Neural progenitor cell (in vitro differentiated cells): Measurements from ENCODE around the gene CNP. TPM values are rescaled to one million over a fixed set of nuclear protein-coding genes. Genes with fewer than 3 reads are reported as not detected.
A peak's percentile ranks its signal among the peaks of the same experiment; 100 is the strongest.

ENCODE experiments used
- DNase-seq: peaks from one replicate; pipeline ENCODE4 v3.0.0-alpha.2; 2016; ENCODE audit warnings: low spot score
- H2AFZ ChIP-seq: fragments of 200-600 bp; sonication (generic); replicated peaks from 2 replicates; pipeline ENCODE4 v1.6.1; 2016; ENCODE audit warnings: antibody characterized with exemption
- H3F3A ChIP-seq: fragments of 200-600 bp; sonication (generic); 2 replicates; pipeline ENCODE4 v1.6.1; 2016; ENCODE audit warnings: antibody characterized with exemption, low read depth
- H3K27ac ChIP-seq: fragments of 200-600 bp; sonication (generic); 2 replicates; pipeline ENCODE4 v1.5.1; 2016; ENCODE audit warnings: mild to moderate bottlenecking
- H3K27me3 ChIP-seq: fragments of 200-600 bp; sonication (generic); 2 replicates; pipeline ENCODE4 v1.6.1; 2016; ENCODE audit warnings: mild to moderate bottlenecking, moderate library complexity
- H3K36me3 ChIP-seq: fragments of 200-600 bp; sonication (generic); 2 replicates; pipeline ENCODE4 v1.5.1; 2016
- H3K4me1 ChIP-seq: fragments of 200-600 bp; sonication (generic); 2 replicates; pipeline ENCODE4 v1.6.1; 2016; ENCODE audit warnings: mixed run types
- H3K4me2 ChIP-seq: fragments of 200-600 bp; sonication (generic); 2 replicates; pipeline ENCODE4 v1.6.1; 2016
- H3K4me3 ChIP-seq: fragments of 200-600 bp; sonication (generic); 2 replicates; pipeline ENCODE4 v1.5.1; 2016
- H3K79me2 ChIP-seq: fragments of 200-600 bp; sonication (generic); 2 replicates; pipeline ENCODE4 v1.6.1; 2016; ENCODE audit warnings: low read depth
- H3K9ac ChIP-seq: fragments of 200-600 bp; sonication (generic); 2 replicates; pipeline ENCODE4 v1.6.1; 2016
- H3K9me3 ChIP-seq: fragments of 200-600 bp; sonication (generic); 2 replicates; pipeline ENCODE4 v1.5.1; 2016; ENCODE audit warnings: low read depth
- H4K20me1 ChIP-seq: fragments of 200-600 bp; sonication (generic); 2 replicates; pipeline ENCODE4 v1.6.1; 2016; ENCODE audit warnings: low read depth
- H3K27ac Mint-ChIP-seq: 3 replicates; pipeline ENCODE4 v1.8.0; 2021; ENCODE audit warnings: mixed read lengths
- H3K27me3 Mint-ChIP-seq: 2 replicates; pipeline ENCODE4 v1.8.0; 2022; ENCODE audit warnings: low read depth, mild to moderate bottlenecking, inconsistent platforms, moderate library complexity, mixed read lengths; ENCODE audit not compliant: insufficient read depth
- H3K36me3 Mint-ChIP-seq: 3 replicates; pipeline ENCODE4 v1.8.0; 2021; ENCODE audit warnings: mixed read lengths
- H3K4me1 Mint-ChIP-seq: 3 replicates; pipeline ENCODE4 v1.8.0; 2021; ENCODE audit warnings: mixed read lengths
- H3K4me3 Mint-ChIP-seq: 3 replicates; pipeline ENCODE4 v1.8.0; 2021; ENCODE audit warnings: mild to moderate bottlenecking, moderate library complexity, mixed read lengths
- H3K9me3 Mint-ChIP-seq: 3 replicates; pipeline ENCODE4 v1.8.0; 2020; ENCODE audit warnings: mixed read lengths
- CTCF ChIP-seq: fragments of 200-600 bp; sonication (generic); IDR thresholded peaks from 2 replicates; pipeline ENCODE4 v1.5.1; 2017; ENCODE audit warnings: antibody characterized with exemption, mild to moderate bottlenecking
- EZH2 ChIP-seq: fragments of 200-600 bp; sonication (generic); IDR thresholded peaks from 2 replicates; pipeline ENCODE4 v1.6.1; 2017; ENCODE audit warnings: antibody characterized with exemption, mild to moderate bottlenecking, moderate library complexity
- EZH2phosphoT487 ChIP-seq: fragments of 200-600 bp; sonication (generic); IDR thresholded peaks from 2 replicates; pipeline ENCODE4 v1.6.1; 2017; ENCODE audit warnings: antibody characterized with exemption
- total RNA-seq: library from RNA; depleted of rRNA; stranded (reverse); fragments of >200 nt; gene quantifications from 2 replicates; pipeline ENCODE4 v1.2.3, GENCODE V29; 2015; ENCODE audit warnings: low replicate concordance

CNP gene
- total RNA-seq, 1 donor from 2014 or later = 38.6 TPM

GRCh38 chr17:41920580-41920955 lies 46.0 kb upstream of the CNP start:
- Histone ChIP-seq H3K27ac (no peak overlapping the region), H3K9ac (no peak overlapping the region), H3K27me3 (no peaks in the 10 kb centered on the region), H3K4me1 (peaks cover 30% of the 10 kb centered on the region), H3K36me3 (no peaks in the 10 kb centered on the region), H4K20me1 (peaks cover 27% of the 10 kb centered on the region), H3K4me3 (no peak overlapping the region), H2AFZ (no peak overlapping the region), H3K9me3 (no peaks in the 10 kb centered on the region), H3K4me2 (peak overlapping the region; percentile 76), H3K79me2 (peaks cover 32% of the 10 kb centered on the region), H3F3A (peaks cover 22% of the 10 kb centered on the region)
- H3K4me3 Mint-ChIP-seq = no peak overlapping the region
- DNase-seq = no peak
- no peak overlapping the region for H3K27ac Mint-ChIP-seq
- H3K27me3 Mint-ChIP-seq = no peaks in the 10 kb centered on the region
- H3K4me1 Mint-ChIP-seq = peaks cover 35% of the 10 kb centered on the region
- no peak for TF ChIP-seq EZH2phosphoT487
- TF ChIP-seq EZH2 = no peak
- no peak for TF ChIP-seq CTCF
- no peaks in the 10 kb centered on the region for H3K36me3 Mint-ChIP-seq
- H3K9me3 Mint-ChIP-seq = no peaks in the 10 kb centered on the region

DNA sequence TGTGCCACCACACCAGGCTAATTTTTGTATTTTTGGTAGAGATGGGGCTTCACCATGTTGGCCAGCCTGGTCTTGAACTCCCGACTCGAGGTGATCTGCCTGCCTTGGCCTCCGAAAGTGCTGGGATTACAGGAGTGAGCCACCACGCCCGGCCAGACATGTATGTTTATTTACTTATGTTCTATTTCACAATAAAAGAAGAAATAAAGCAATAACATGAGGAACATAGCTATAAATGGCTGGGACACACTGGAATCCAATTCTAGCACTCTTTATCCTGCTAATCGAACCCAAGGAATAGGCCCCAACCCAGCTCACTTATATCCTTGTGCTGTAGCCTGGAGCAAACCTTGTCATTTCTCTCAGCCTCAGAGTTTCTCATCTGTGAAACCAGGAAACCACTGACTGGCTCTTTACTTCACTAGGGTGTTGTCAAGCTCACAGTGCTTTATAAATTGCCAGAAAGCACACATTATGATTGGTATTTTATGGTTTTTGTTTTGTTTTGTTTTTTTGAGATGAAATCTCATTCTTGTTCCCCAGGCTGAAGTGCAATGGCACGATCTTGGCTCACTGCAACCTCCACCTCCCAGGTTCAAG lies 40.5 kb upstream of the CNP start:
- peaks cover 4% of the 10 kb centered on the region for H3K27me3 Mint-ChIP-seq
- TF ChIP-seq CTCF = no peak
- TF ChIP-seq EZH2 = no peak
- H3K9me3 Mint-ChIP-seq = no peaks in the 10 kb centered on the region
- H3K4me2 ChIP-seq = no peak overlapping the region
- no peak overlapping the region for H3K27ac ChIP-seq
- no peaks in the 10 kb centered on the region for H3K9me3 ChIP-seq
- H3K79me2 ChIP-seq = peaks cover 12% of the 10 kb centered on the region
- H4K20me1 ChIP-seq = no peaks in the 10 kb centered on the region
- H3K4me1 Mint-ChIP-seq = peaks cover 26% of the 10 kb centered on the region
- DNase-seq = no peak
- H3K4me1 ChIP-seq = peaks cover 6% of the 10 kb centered on the region
- H3K9ac ChIP-seq = no peak overlapping the region
- peaks cover 8% of the 10 kb centered on the region for H3F3A ChIP-seq
- no peak overlapping the region for H3K4me3 Mint-ChIP-seq
- no peaks in the 10 kb centered on the region for H3K36me3 Mint-ChIP-seq
- H3K36me3 ChIP-seq = no peaks in the 10 kb centered on the region
- no peaks in the 10 kb centered on the region for H3K27me3 ChIP-seq
- no peak overlapping the region for H2AFZ ChIP-seq
- H3K4me3 ChIP-seq = no peak overlapping the region
- peak overlapping the region; percentile 66 for H3K27ac Mint-ChIP-seq

DNA sequence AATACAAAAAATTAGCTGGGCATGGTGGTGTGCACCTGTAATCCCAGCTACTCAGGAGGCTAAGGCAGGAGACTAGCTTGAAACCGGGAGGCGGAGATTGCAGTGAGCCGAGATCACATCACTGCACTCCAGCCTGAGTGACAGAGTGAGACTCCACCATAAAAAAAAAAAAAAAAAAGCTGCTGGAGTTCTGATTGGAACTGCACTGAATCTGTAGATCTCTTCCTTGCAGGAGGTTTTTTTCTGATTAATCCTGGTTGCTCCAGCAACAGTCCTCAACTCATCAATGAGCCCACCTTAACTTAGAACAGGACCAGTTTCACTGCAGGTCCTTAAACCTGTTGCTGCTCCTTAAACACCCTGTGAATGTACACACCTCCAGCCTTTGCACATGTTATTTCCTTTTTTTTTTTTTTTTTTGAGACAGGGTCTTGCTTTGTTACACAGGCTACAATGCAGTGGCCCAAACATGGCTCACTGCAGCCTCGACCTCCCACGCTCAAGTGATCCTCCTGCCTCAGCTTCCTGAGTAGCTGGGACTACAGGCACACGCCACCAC lies 37.8 kb upstream of the CNP start:
- Histone ChIP-seq H3K9ac (no peak overlapping the region), H3K36me3 (no peaks in the 10 kb centered on the region), H3K27ac (no peak overlapping the region), H4K20me1 (no peaks in the 10 kb centered on the region), H3K4me1 (peaks cover 9% of the 10 kb centered on the region), H3K27me3 (no peaks in the 10 kb centered on the region), H3K79me2 (peaks cover 16% of the 10 kb centered on the region), H3K4me3 (peak overlapping the region; percentile 71), H2AFZ (no peak overlapping the region), H3K4me2 (peak overlapping the region; percentile 86), H3F3A (peaks cover 8% of the 10 kb centered on the region), H3K9me3 (no peaks in the 10 kb centered on the region)
- peaks cover 21% of the 10 kb centered on the region for H3K4me1 Mint-ChIP-seq
- peak overlapping the region; percentile 98 for H3K4me3 Mint-ChIP-seq
- TF ChIP-seq EZH2phosphoT487 (no peak), CTCF (no peak), EZH2 (no peak)
- H3K36me3 Mint-ChIP-seq = no peaks in the 10 kb centered on the region
- H3K9me3 Mint-ChIP-seq = no peaks in the 10 kb centered on the region
- H3K27ac Mint-ChIP-seq = no peak overlapping the region
- DNase-seq = no peak
- peaks cover 6% of the 10 kb centered on the region for H3K27me3 Mint-ChIP-seq
